KMS-11 (cell line): Measurements from ENCODE around the gene IL33.

Experiments used
- H2AFZ ChIP-seq: fragments of 200-600 bp; sonication (generic); 2 replicates; pipeline ENCODE4 v1.6.1; 2016; ENCODE audit warnings: antibody characterized with exemption, mixed run types, low read depth
- H3K27ac ChIP-seq: fragments of 200-600 bp; sonication (generic); 2 replicates; pipeline ENCODE4 v1.6.1; 2016; ENCODE audit warnings: mild to moderate bottlenecking, mixed run types
- H3K27me3 ChIP-seq: fragments of 200-600 bp; sonication (generic); 2 replicates; pipeline ENCODE4 v1.6.1; 2017; ENCODE audit warnings: mild to moderate bottlenecking, low read depth, mixed run types, moderate library complexity; ENCODE audit not compliant: insufficient read depth
- H3K36me3 ChIP-seq: fragments of 200-600 bp; sonication (generic); 2 replicates; pipeline ENCODE4 v1.6.1; 2017; ENCODE audit warnings: mild to moderate bottlenecking, mixed run types; ENCODE audit not compliant: insufficient read depth
- H3K4me1 ChIP-seq: fragments of 200-600 bp; sonication (generic); 2 replicates; pipeline ENCODE4 v1.6.1; 2016; ENCODE audit warnings: mild to moderate bottlenecking, low read depth, mixed run types; ENCODE audit not compliant: poor library complexity, severe bottlenecking
- H3K4me2 ChIP-seq: fragments of 200-600 bp; sonication (generic); 2 replicates; pipeline ENCODE4 v1.7.0; 2016; ENCODE audit warnings: mild to moderate bottlenecking, mixed run types
- H3K4me3 ChIP-seq: fragments of 200-600 bp; sonication (generic); IDR thresholded peaks from 2 replicates; pipeline ENCODE4 v1.6.1; 2017; ENCODE audit warnings: low read depth, low read length, mixed read lengths; ENCODE audit not compliant: insufficient read depth
- H3K79me2 ChIP-seq: fragments of 200-600 bp; sonication (generic); 2 replicates; pipeline ENCODE4 v1.6.1; 2016; ENCODE audit warnings: low read depth, mixed run types; ENCODE audit not compliant: insufficient read depth
- H3K9ac ChIP-seq: fragments of 200-600 bp; sonication (generic); 2 replicates; pipeline ENCODE4 v1.6.1; 2016; ENCODE audit warnings: mild to moderate bottlenecking, mixed run types
- H4K20me1 ChIP-seq: fragments of 200-600 bp; sonication (generic); 2 replicates; pipeline ENCODE4 v1.6.1; 2016; ENCODE audit warnings: mild to moderate bottlenecking, mixed run types; ENCODE audit not compliant: insufficient read depth
- TF ChIP-seq, protein P1 (sequence below): fragments of 200-600 bp; sonication (generic); conservative IDR thresholded peaks from 2 replicates; pipeline ENCODE4 v1.6.1; 2017; ENCODE audit warnings: low read depth, mild to moderate bottlenecking, antibody characterized with exemption, low read length, moderate library complexity, mixed read lengths

IL33 gene

DNA sequence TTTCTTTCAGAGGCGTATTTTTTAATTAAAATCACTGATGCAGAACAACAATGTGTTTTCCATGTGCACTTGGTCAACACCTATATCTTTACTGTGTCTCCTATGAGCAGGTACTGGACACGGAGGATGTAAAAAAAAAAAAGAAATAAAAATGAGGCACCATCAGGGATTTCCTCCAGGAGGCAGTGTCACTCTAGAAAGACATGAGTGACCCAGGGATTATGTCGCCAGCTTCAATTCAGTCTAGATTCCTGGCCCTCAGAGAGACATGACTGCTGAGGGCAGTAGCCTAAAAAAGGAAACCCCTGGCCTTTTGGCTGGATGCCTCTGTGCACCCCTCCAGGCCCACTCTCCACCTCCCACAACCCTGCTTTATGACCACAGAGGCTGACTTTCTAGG, 18.3 kb upstream of the IL33 start:
- TF ChIP-seq, protein P1, sequence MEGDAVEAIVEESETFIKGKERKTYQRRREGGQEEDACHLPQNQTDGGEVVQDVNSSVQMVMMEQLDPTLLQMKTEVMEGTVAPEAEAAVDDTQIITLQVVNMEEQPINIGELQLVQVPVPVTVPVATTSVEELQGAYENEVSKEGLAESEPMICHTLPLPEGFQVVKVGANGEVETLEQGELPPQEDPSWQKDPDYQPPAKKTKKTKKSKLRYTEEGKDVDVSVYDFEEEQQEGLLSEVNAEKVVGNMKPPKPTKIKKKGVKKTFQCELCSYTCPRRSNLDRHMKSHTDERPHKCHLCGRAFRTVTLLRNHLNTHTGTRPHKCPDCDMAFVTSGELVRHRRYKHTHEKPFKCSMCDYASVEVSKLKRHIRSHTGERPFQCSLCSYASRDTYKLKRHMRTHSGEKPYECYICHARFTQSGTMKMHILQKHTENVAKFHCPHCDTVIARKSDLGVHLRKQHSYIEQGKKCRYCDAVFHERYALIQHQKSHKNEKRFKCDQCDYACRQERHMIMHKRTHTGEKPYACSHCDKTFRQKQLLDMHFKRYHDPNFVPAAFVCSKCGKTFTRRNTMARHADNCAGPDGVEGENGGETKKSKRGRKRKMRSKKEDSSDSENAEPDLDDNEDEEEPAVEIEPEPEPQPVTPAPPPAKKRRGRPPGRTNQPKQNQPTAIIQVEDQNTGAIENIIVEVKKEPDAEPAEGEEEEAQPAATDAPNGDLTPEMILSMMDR, result 0 out of 2 replicates have a peak, but pooled peaks have one; percentile 24

DNA sequence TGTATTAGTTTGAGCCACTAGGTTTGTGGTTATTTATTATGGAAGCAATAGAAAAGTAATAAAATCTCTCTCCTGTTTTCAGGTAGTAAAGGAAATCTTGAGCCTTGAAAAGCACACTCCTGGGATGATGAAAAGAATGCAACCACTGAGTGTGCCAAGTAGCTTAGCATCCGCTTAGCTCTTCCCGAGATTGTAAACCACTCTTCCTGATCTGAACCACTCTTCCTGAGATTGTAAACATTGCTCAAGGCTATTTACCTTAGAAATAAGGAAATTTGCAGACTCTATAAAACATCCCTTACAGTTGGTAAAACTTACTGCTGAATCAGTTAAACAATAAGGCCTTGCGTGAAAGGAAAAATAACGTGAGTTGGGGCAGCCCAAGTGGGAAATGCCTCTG, 17.4 kb upstream of the IL33 start:
- Histone ChIP-seq H3K27ac (no peak overlapping the region), H3K27me3 (no peaks in the 10 kb centered on the region), H3K4me2 (no peak overlapping the region), H3K36me3 (no peaks in the 10 kb centered on the region), H4K20me1 (no peaks in the 10 kb centered on the region), H3K4me3 (no peak overlapping the region), H3K9ac (no peak overlapping the region), H3K4me1 (no peaks in the 10 kb centered on the region), H2AFZ (no peak overlapping the region), H3K79me2 (no peaks in the 10 kb centered on the region)
- TF ChIP-seq, protein P1, result no peak

More for the DNA sequence above, 18.3 kb upstream of the IL33 start:
- H3K4me3 ChIP-seq, result no peak overlapping the region
- no peak overlapping the region for H3K9ac ChIP-seq
- no peaks in the 10 kb centered on the region for H3K36me3 ChIP-seq
- no peak overlapping the region for H2AFZ ChIP-seq
- H3K4me1 ChIP-seq, result no peaks in the 10 kb centered on the region
- H4K20me1 ChIP-seq, result no peaks in the 10 kb centered on the region
- no peak overlapping the region for H3K27ac ChIP-seq
- H3K27me3 ChIP-seq, result no peaks in the 10 kb centered on the region
- no peak overlapping the region for H3K4me2 ChIP-seq
- H3K79me2 ChIP-seq, result no peaks in the 10 kb centered on the region

DNA sequence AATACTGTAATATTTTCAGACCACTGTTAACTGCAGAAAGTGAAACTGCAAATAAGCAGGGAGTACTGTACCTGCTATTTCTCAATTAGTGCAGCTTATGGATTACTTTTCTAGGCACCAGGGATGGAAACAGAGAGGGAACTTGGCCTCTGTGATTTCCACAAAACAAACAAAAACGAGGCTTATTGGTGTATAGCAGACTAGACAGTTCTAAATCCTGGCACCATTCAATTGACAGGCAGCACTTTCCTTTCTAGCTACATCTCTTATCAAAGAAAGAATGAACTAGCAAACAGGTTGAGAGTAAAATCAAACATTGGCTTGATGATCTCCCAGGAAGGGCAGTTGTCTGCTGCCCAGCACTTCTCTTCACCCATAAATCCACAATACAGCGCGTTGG, 16.0 kb upstream of the IL33 start:
- no peak overlapping the region for H3K9ac ChIP-seq
- no peak overlapping the region for H3K4me3 ChIP-seq
- H3K4me1 ChIP-seq, result no peaks in the 10 kb centered on the region
- H3K79me2 ChIP-seq, result no peaks in the 10 kb centered on the region
- no peaks in the 10 kb centered on the region for H3K27me3 ChIP-seq
- no peak overlapping the region for H3K27ac ChIP-seq
- no peak overlapping the region for H3K4me2 ChIP-seq
- H4K20me1 ChIP-seq, result no peaks in the 10 kb centered on the region
- H2AFZ ChIP-seq, result no peak overlapping the region
- TF ChIP-seq, protein P1, result no peak
- H3K36me3 ChIP-seq, result no peaks in the 10 kb centered on the region

DNA sequence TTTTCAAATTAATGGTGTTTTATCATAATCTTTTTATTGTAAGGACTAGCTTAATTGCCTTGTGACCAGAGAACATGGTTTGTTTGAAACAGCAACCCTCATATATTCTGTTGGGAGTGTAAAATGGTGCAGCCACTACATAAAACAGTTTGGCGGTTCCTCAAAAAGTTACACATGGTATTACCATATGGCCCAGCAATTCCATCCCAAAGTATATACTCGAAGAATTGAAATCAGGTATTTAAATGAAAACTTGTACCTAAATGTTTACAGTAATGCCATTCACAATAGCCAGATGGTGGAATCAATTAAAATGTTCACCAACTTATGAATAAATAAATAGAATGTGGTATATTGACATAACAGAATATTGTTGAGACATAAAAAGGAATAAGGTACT, 14.8 kb upstream of the IL33 start:
- Histone ChIP-seq H3K4me2 (no peak overlapping the region), H3K9ac (no peak overlapping the region), H2AFZ (no peak overlapping the region), H3K4me3 (no peak overlapping the region), H3K36me3 (no peaks in the 10 kb centered on the region), H4K20me1 (no peaks in the 10 kb centered on the region), H3K79me2 (no peaks in the 10 kb centered on the region), H3K27ac (no peak overlapping the region), H3K27me3 (no peaks in the 10 kb centered on the region), H3K4me1 (no peaks in the 10 kb centered on the region)
- TF ChIP-seq, protein P1, result no peak

DNA sequence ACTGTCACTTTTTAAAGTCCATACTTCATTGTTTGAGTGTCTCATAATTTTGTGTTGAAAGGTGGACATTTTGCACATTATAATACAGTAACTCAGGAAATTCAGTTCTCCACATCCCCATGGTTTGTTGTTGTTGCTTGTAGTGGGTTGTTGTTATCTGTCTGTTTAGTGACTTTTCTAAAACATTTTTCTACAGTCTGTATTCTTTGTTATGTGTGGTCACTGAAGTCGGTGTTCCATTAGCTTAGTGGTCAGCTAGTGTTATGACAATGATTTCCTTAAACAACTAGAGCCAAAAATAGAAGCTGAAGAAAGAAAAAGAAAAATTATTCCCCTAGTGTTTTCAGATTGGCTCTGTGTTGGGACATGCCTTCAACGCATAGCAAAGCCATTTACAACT, 5.6 kb upstream of the IL33 start:
- no peak overlapping the region for H3K4me3 ChIP-seq
- no peaks in the 10 kb centered on the region for H4K20me1 ChIP-seq
- H3K27ac ChIP-seq, result no peak overlapping the region
- H3K4me2 ChIP-seq, result no peak overlapping the region
- H2AFZ ChIP-seq, result no peak overlapping the region
- no peaks in the 10 kb centered on the region for H3K36me3 ChIP-seq
- no peaks in the 10 kb centered on the region for H3K79me2 ChIP-seq
- H3K4me1 ChIP-seq, result no peaks in the 10 kb centered on the region
- TF ChIP-seq, protein P1, result no peak
- no peak overlapping the region for H3K9ac ChIP-seq
- no peaks in the 10 kb centered on the region for H3K27me3 ChIP-seq
